Panc1 (cell line): ENCODE data around the gene CACNA2D4.

Source experiments
- POLR2AphosphoS5 ChIP-seq: IDR thresholded peaks from 2 replicates; pipeline ENCODE4 v1.6.1; 2012; ENCODE audit warnings: mild to moderate bottlenecking, low read depth, low read length, moderate library complexity
- TF ChIP-seq, protein P1 (sequence below): fragments of 450-650 bp; IDR thresholded peaks from 2 replicates; pipeline ENCODE4 v1.5.1; 2017; ENCODE audit warnings: mild to moderate bottlenecking
- TF ChIP-seq, protein P2 (sequence below), 2 experiments: IDR thresholded peaks; 2 replicates each; pipeline ENCODE4 v1.6.1; 2011 to 2012; ENCODE audit warnings: low read depth in 2 of 2, control low read depth in 1 of 2, low read length in 1 of 2, mild to moderate bottlenecking in 1 of 2, moderate library complexity in 1 of 2; ENCODE audit not compliant: insufficient read depth in 1 of 2

DNA sequence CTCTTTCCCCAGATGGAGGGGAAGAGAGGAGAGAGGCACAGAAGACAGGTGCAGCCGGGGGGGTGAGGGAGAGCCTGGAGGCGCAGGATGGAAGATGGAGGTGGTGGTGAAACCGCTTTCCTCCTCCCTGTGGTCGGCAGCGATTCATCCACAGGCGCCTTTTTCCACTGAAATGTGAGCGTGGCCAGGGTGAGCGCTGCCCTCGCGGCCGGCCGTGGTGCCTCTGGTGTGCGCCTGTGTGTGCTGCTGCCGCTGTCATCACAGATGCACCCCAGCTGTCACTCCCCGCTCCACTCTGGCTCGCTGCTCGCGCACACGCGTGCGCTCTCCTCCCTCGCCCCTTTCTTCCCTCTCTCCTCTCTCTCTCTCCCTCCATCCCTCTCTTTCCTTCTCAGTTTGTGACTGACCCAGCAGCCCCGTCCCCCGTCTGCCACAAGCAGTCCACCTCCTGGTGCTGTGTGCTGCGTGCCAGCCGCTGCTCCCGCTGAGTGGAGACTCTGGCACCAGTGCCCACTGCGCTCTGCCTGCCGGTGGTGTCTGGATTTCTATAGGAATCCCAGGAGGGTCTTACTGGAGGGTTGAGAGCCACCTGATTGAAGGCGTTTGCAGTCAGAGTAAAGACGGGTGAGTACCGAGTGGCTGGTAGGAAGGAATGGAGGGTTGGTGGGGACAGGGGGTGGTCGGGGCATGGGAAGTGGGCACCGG lies 98.1 kb downstream of the CACNA2D4 start, which contains the start of gene LRTM2:
- TF ChIP-seq POLR2AphosphoS5 = no peak
- TF ChIP-seq, protein P1, sequence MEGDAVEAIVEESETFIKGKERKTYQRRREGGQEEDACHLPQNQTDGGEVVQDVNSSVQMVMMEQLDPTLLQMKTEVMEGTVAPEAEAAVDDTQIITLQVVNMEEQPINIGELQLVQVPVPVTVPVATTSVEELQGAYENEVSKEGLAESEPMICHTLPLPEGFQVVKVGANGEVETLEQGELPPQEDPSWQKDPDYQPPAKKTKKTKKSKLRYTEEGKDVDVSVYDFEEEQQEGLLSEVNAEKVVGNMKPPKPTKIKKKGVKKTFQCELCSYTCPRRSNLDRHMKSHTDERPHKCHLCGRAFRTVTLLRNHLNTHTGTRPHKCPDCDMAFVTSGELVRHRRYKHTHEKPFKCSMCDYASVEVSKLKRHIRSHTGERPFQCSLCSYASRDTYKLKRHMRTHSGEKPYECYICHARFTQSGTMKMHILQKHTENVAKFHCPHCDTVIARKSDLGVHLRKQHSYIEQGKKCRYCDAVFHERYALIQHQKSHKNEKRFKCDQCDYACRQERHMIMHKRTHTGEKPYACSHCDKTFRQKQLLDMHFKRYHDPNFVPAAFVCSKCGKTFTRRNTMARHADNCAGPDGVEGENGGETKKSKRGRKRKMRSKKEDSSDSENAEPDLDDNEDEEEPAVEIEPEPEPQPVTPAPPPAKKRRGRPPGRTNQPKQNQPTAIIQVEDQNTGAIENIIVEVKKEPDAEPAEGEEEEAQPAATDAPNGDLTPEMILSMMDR = no peak
- TF ChIP-seq, protein P2, sequence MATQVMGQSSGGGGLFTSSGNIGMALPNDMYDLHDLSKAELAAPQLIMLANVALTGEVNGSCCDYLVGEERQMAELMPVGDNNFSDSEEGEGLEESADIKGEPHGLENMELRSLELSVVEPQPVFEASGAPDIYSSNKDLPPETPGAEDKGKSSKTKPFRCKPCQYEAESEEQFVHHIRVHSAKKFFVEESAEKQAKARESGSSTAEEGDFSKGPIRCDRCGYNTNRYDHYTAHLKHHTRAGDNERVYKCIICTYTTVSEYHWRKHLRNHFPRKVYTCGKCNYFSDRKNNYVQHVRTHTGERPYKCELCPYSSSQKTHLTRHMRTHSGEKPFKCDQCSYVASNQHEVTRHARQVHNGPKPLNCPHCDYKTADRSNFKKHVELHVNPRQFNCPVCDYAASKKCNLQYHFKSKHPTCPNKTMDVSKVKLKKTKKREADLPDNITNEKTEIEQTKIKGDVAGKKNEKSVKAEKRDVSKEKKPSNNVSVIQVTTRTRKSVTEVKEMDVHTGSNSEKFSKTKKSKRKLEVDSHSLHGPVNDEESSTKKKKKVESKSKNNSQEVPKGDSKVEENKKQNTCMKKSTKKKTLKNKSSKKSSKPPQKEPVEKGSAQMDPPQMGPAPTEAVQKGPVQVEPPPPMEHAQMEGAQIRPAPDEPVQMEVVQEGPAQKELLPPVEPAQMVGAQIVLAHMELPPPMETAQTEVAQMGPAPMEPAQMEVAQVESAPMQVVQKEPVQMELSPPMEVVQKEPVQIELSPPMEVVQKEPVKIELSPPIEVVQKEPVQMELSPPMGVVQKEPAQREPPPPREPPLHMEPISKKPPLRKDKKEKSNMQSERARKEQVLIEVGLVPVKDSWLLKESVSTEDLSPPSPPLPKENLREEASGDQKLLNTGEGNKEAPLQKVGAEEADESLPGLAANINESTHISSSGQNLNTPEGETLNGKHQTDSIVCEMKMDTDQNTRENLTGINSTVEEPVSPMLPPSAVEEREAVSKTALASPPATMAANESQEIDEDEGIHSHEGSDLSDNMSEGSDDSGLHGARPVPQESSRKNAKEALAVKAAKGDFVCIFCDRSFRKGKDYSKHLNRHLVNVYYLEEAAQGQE (IDR thresholded peaks at IDR 0.05; ENCODE audit: insufficient read depth in 1 of 2, low read depth in 2 of 2, low read length in 1 of 2) = no peak
